ENCODE results near the gene PATZ1. TPM values are rescaled to one million over a fixed set of nuclear protein-coding genes. Genes with fewer than 3 reads are reported as not detected.

The PATZ1 gene
- total and polyA plus RNA-seq, 2 of the 8 experiments (the other 6 are each of a cell fraction or from before 2014, with no cell fraction given) = 62.1 to 70.9 TPM

- TF ChIP-seq RNF2 (IDR thresholded peaks at IDR 0.05; ENCODE audit: borderline replicate concordance, low read depth, low read length, missing control alignments, poor library complexity, severe bottlenecking) = no peak
- TF ChIP-seq E2F6 (IDR thresholded peaks at IDR 0.05) = peak; percentile 97
- TF ChIP-seq CHD1 (IDR thresholded peaks at IDR 0.05; ENCODE audit: low read depth, low read length) = no peak
- peak; percentile 37; the same call in 1 of the 2 replicates for TF ChIP-seq CREB1 (IDR thresholded peaks at IDR 0.05)
- TF ChIP-seq CEBPB (IDR thresholded peaks at IDR 0.05; ENCODE audit: low read depth, low read length) = no peak
- peak; percentile 50 for TF ChIP-seq SUZ12 (IDR thresholded peaks at IDR 0.05; ENCODE audit: low read length)
- TF ChIP-seq BCL11A (IDR thresholded peaks at IDR 0.05; ENCODE audit: low read depth in 2 of 2, low read length in 2 of 2) = no peak
- TF ChIP-seq RFX5 (IDR thresholded peaks at IDR 0.05; ENCODE audit: borderline replicate concordance, low read depth, low read length) = peak; percentile 60; the same call in 1 of the 2 replicates
- TF ChIP-seq GABPA (IDR thresholded peaks at IDR 0.05; ENCODE audit: borderline replicate concordance, insufficient read depth, low read length) = 0 out of 2 replicates have a peak, but pooled peaks have one; percentile 43
- TF ChIP-seq EZH2 (IDR thresholded peaks at IDR 0.05; ENCODE audit: low read depth, low read length, severe bottlenecking) = peak; percentile 59
- TF ChIP-seq TAF1 (IDR thresholded peaks at IDR 0.05; ENCODE audit: low read depth, low read length) = peak; percentile 65; the same call in 1 of the 2 replicates
- TF ChIP-seq RXRA (IDR thresholded peaks at IDR 0.05; ENCODE audit: insufficient read depth, low read depth, low read length) = no peak
- TF ChIP-seq YY1 (IDR thresholded peaks at IDR 0.05; ENCODE audit: low read depth, low read length) = no peak
- no peak for TF ChIP-seq CBX8 (IDR thresholded peaks at IDR 0.05; ENCODE audit: borderline replicate concordance, low read depth, low read length)
- TF ChIP-seq SP2 (IDR thresholded peaks at IDR 0.05; ENCODE audit: low read length) = no peak
- TF ChIP-seq ASH2L (IDR thresholded peaks at IDR 0.05; ENCODE audit: low read length) = peak; percentile 49
- TF ChIP-seq SP1 (IDR thresholded peaks at IDR 0.05; ENCODE audit: low read depth, low read length) = no peak; the same call in 1 of the 2 replicates
- no peak for TF ChIP-seq SRF (IDR thresholded peaks at IDR 0.05; ENCODE audit: low read depth, low read length)
- TF ChIP-seq POLR2AphosphoS5 (IDR thresholded peaks at IDR 0.05; ENCODE audit: low read depth, low read length) = peak; percentile 59
- TF ChIP-seq CHD2 (IDR thresholded peaks at IDR 0.05; ENCODE audit: low read length) = peak; percentile 62; the same call in 1 of the 2 replicates
- 0 out of 2 replicates have a peak, but pooled peaks have one; percentile 43 for TF ChIP-seq TBP (IDR thresholded peaks at IDR 0.05; ENCODE audit: low read depth, low read length)
- 0 out of 2 replicates have a peak, but pooled peaks have one; percentile 27 for TF ChIP-seq JUN (IDR thresholded peaks at IDR 0.05; ENCODE audit: low read depth, low read length)
- TF ChIP-seq NRF1 (IDR thresholded peaks at IDR 0.05; ENCODE audit: low read depth, low read length) = no peak
- no peak for TF ChIP-seq SIX5 (IDR thresholded peaks at IDR 0.05; ENCODE audit: low read depth, low read length)
Measured at GRCh38 chr22:31290494-31291471, 55.4 kb downstream of the PATZ1 start (continued).
